Hypothalamus (tissue), 51 donors: ENCODE measurements around the gene ACHE.
"Not testable (repeated sequence)": the region's sequence is repeated elsewhere in the genome, so short reads cannot be mapped to it uniquely, and the experiment has no call there.

Experiments
- DNase-seq, 51 donors: peaks; one replicate each; lab custom pipeline; 2025; lab: John Stamatoyannopoulos, UW

Gene ACHE

GRCh38 chr7:100895701-100895955 is at the start of gene ACHE:
ACHE (minus strand) TSS chr7:100895888; CDS start chr7:100894232, 1,656 bp downstream.
- DNase-seq, result no peak

- DNase-seq, result no peak
Measured at GRCh38 chr7:100944138-100944537, 48.5 kb upstream of the ACHE start.

GRCh38 chr7:100943693-100944092 is 48.0 kb upstream of the ACHE start:
- DNase-seq, result no peak

- DNase-seq, result no peak
Measured at GRCh38 chr7:100942045-100942774, 46.5 kb upstream of the ACHE start.

- not testable (repeated sequence) for DNase-seq
Measured at GRCh38 chr7:100936167-100936566, 40.5 kb upstream of the ACHE start.

GRCh38 chr7:100935381-100935780 is 39.7 kb upstream of the ACHE start:
- not testable (repeated sequence) for DNase-seq

- DNase-seq, result no peak
Measured at GRCh38 chr7:100933734-100934133, 38.0 kb upstream of the ACHE start.

GRCh38 chr7:100929808-100930174 is 34.1 kb upstream of the ACHE start:
- DNase-seq, result no peak

- not testable (repeated sequence) for DNase-seq
Measured at GRCh38 chr7:100923616-100924015, 27.9 kb upstream of the ACHE start.

GRCh38 chr7:100921039-100921438 is 25.4 kb upstream of the ACHE start:
- DNase-seq, result no peak

GRCh38 chr7:100919779-100920437 is 24.2 kb upstream of the ACHE start:
- not testable (repeated sequence) for DNase-seq

- DNase-seq, result not testable (repeated sequence)
Measured at GRCh38 chr7:100919335-100919734, 23.6 kb upstream of the ACHE start.

- no peak for DNase-seq
Measured at GRCh38 chr7:100914879-100915447, 19.3 kb upstream of the ACHE start.

GRCh38 chr7:100914208-100914878 is 18.7 kb upstream of the ACHE start:
- no peak for DNase-seq

- DNase-seq, result no peak
Measured at GRCh38 chr7:100911484-100911883, 15.8 kb upstream of the ACHE start.

GRCh38 chr7:100910443-100910842 is 14.8 kb upstream of the ACHE start:
- not testable (repeated sequence) for DNase-seq

- no peak for DNase-seq
Measured at GRCh38 chr7:100908512-100908911, 12.8 kb upstream of the ACHE start.

GRCh38 chr7:100902638-100903037 is 7.0 kb upstream of the ACHE start:
- DNase-seq, result no peak

GRCh38 chr7:100901921-100902332 is 6.2 kb upstream of the ACHE start:
- no peak for DNase-seq

GRCh38 chr7:100900978-100901377 is 5.3 kb upstream of the ACHE start:
- DNase-seq, result no peak

GRCh38 chr7:100899432-100899831 is 3.7 kb upstream of the ACHE start:
- DNase-seq, result no peak
